HFFc6 (cell line): Measurements from ENCODE around the gene ARIH2. TPM values are rescaled to one million over a fixed set of nuclear protein-coding genes. Genes with fewer than 3 reads are reported as not detected.

Experiments used
- DNase-seq: peaks from one replicate; pipeline ENCODE4 v3.0.0-alpha.2; 2018
- H3K27ac Mint-ChIP-seq: 2 replicates; pipeline ENCODE4 v1.8.0; 2020; ENCODE audit warnings: mild to moderate bottlenecking, mixed read lengths
- H3K27me3 Mint-ChIP-seq: 2 replicates; pipeline ENCODE4 v1.8.0; 2021; ENCODE audit warnings: mild to moderate bottlenecking, moderate library complexity, mixed read lengths; ENCODE audit not compliant: insufficient read depth
- H3K36me3 Mint-ChIP-seq: 2 replicates; pipeline ENCODE4 v1.8.0; 2021; ENCODE audit warnings: low read depth, mixed read lengths
- H3K4me1 Mint-ChIP-seq: 2 replicates; pipeline ENCODE4 v1.8.0; 2020; ENCODE audit warnings: low read depth, mixed read lengths
- H3K4me3 Mint-ChIP-seq: 2 replicates; pipeline ENCODE4 v1.8.0; 2020; ENCODE audit warnings: mild to moderate bottlenecking, moderate library complexity, mixed read lengths
- H3K9me3 Mint-ChIP-seq: 2 replicates; pipeline ENCODE4 v1.8.0; 2020; ENCODE audit warnings: mild to moderate bottlenecking, mixed read lengths
- CTCF ChIP-seq: fragments of 200-600 bp; sonication (generic); IDR thresholded peaks from 2 replicates; pipeline ENCODE4 v1.5.0; 2021; ENCODE audit warnings: antibody characterized with exemption, mild to moderate bottlenecking
- total RNA-seq, 6 experiments: library from RNA; stranded (reverse); fragmentation: NEBNext Ultra II Directional; extraction: Animal tissue kit (Norgen Biotek cat#: 25700); gene quantifications; 2 replicates in 1 of 6; 3 replicates in 5 of 6; pipeline ENCODE4 v1.2.3, GENCODE V29; 2021

Gene ARIH2
- total RNA-seq, 6 experiments from 2014 or later, result 60.0 to 71.6 (median 68.3) TPM

- peaks cover 7% of the 10 kb centered on the region for H3K36me3 Mint-ChIP-seq
- no peak for TF ChIP-seq CTCF
- no peak overlapping the region for H3K27ac Mint-ChIP-seq
- peaks cover 20% of the 10 kb centered on the region for H3K4me1 Mint-ChIP-seq
- no peaks in the 10 kb centered on the region; the same call in 1 of the 2 replicates for H3K27me3 Mint-ChIP-seq
- no peak overlapping the region for H3K4me3 Mint-ChIP-seq
- DNase-seq, result no peak
- no peaks in the 10 kb centered on the region for H3K9me3 Mint-ChIP-seq
Measured at GRCh38 chr3:48951764-48952163, 33.1 kb downstream of the ARIH2 start.

DNA sequence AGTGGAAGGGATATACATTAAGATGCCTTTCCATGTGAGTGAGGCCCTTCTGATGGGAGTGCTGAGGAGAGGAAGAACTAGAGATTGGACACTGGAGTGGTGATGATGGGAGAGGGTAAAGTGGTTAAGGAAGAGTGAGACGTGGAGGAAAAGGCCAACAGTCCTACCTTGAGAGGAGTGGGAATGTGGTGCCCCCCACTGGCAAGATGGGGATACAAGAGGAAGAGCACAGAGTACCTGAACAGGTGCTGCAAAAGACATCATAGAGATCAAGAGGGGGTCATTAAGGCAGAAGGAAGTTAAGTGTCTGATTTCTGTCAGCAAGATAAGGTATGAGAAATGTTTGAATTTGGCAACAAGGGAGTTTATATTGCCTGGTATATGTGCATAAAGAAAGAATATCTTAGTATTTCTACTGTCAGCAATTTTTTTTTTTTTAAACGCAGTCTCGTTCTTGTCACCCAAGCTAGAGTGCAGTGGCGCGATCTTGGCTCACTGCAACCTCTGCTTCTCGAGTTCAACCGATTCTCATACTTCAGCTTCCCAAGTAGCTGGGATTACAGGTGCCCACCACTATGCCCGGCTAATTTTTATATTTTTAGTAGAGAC lies 34.0 kb downstream of the ARIH2 start:
- no peak for DNase-seq
- 0 out of 2 replicates have a peak overlapping the region, but pooled peaks have one; percentile 0 for H3K27ac Mint-ChIP-seq

DNA sequence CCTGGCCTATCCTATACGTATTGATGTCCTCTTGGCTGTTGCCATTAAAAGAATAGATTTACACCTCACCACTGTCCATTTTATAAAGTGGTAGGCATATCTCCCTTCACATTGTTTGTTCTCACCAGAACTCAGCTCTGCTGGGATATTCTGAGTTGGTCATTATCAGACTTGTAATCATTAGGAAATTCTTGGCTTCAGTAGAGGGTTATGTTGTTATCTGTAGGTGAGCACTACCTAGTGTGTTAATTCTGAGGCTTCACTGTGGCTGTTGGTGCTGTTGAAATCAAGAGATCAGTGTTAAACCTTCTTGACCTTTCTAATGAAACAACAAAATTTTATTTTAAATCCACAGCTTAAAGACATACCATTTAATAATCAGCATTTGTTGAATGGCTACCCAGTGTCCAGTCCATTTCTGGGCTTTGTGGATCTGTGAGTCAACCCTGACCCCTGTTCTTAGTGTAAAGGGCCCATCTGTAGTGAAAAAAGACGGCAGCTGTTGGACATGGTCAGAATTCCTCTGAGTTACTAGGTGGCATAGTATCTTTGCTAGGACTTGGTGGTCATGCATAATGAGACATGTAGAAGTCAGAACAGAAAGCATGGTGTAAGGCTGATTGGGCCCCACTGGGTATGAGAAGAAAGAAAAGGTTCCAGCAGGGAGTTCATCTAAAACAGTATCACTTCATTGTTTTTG lies 38.5 kb downstream of the ARIH2 start:
- H3K27me3 Mint-ChIP-seq, result no peaks in the 10 kb centered on the region; the same call in 1 of the 2 replicates
- DNase-seq, result no peak
- H3K4me3 Mint-ChIP-seq, result no peak overlapping the region
- H3K4me1 Mint-ChIP-seq, result no peaks in the 10 kb centered on the region
- no peak overlapping the region for H3K27ac Mint-ChIP-seq
- peaks cover 4% of the 10 kb centered on the region; the same call in 1 of the 2 replicates for H3K36me3 Mint-ChIP-seq
- no peak for TF ChIP-seq CTCF
- no peaks in the 10 kb centered on the region for H3K9me3 Mint-ChIP-seq

More for the DNA sequence above, 34.0 kb downstream of the ARIH2 start:
- no peaks in the 10 kb centered on the region for H3K9me3 Mint-ChIP-seq
- no peaks in the 10 kb centered on the region; the same call in 1 of the 2 replicates for H3K27me3 Mint-ChIP-seq
- no peak overlapping the region for H3K4me3 Mint-ChIP-seq
- H3K36me3 Mint-ChIP-seq, result peaks cover 4% of the 10 kb centered on the region; the same call in 1 of the 2 replicates
- H3K4me1 Mint-ChIP-seq, result peaks cover 20% of the 10 kb centered on the region
- peak; percentile 62; the same call in 1 of the 2 replicates for TF ChIP-seq CTCF

DNA sequence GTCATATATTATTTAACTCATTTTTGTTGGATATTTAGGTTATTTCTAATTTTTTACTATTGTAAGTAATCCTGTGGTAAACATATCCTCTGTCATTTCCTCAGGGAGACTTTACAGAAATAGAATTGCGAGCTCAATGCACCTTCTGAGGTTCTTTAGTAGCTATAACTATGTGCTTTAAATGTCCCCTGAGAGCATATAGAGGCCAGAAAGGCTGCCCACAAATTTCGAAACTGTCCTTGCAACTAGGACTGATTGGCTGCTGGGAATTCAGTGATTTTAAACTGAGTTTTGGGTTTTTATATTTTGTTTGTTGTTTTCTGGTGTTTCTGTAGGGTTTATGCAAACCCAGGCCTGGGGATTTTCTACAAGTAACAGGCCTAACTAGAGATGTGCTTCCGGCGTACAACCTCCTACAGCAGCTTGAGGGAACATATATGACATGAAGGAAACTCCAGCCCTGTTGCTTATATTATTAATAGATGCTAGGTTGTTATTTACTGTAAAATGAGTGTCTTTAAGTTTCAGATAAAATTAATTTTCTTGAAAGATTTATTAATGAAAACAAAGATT lies 42.3 kb downstream of the ARIH2 start:
- no peak overlapping the region for H3K27ac Mint-ChIP-seq
- no peak for DNase-seq
- no peaks in the 10 kb centered on the region for H3K36me3 Mint-ChIP-seq
- no peak for TF ChIP-seq CTCF
- H3K4me3 Mint-ChIP-seq, result no peak overlapping the region
- no peaks in the 10 kb centered on the region; the same call in 1 of the 2 replicates for H3K27me3 Mint-ChIP-seq
- H3K9me3 Mint-ChIP-seq, result no peaks in the 10 kb centered on the region
- H3K4me1 Mint-ChIP-seq, result no peaks in the 10 kb centered on the region

DNA sequence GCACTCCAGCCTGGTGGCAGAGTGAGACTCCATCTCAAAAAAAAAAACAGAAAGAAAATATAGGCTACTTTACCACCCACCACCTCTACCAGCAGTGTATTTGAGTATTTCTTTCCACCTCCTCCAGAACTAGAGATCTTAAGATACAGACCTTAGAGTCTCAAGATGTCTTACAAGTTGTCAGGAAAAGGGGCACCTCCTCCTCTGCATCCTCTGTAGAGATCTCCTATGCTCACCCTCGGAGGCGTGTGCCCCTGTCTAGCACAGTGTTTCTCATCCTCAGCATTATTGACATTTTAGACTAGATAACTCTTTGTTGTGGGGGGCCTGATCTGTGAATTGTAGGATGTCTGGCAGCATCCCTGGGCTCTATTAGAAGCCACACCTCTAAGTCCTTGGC lies 43.7 kb downstream of the ARIH2 start:
- H3K4me3 Mint-ChIP-seq, result no peak overlapping the region
- no peak for TF ChIP-seq CTCF
- H3K27me3 Mint-ChIP-seq, result no peaks in the 10 kb centered on the region; the same call in 1 of the 2 replicates
- H3K4me1 Mint-ChIP-seq, result no peaks in the 10 kb centered on the region
- peaks cover 5% of the 10 kb centered on the region for H3K36me3 Mint-ChIP-seq
- H3K9me3 Mint-ChIP-seq, result no peaks in the 10 kb centered on the region
- DNase-seq, result no peak
- no peak overlapping the region for H3K27ac Mint-ChIP-seq
